Tibial nerve (tissue), 4 donors: ENCODE measurements around the gene CABLES2. TPM values are rescaled to one million over a fixed set of nuclear protein-coding genes. Genes with fewer than 3 reads are reported as not detected.

ENCODE experiments used
- DNase-seq, 2 donors: peaks; one replicate each; pipeline ENCODE4 v3.0.0-alpha.2; 2019; ENCODE audit warnings: low spot score in 2 of 2
- H3K27ac ChIP-seq, 4 donors: fragments of 200-600 bp; sonication (generic) in 3 of 4; one replicate each; pipeline ENCODE4 v1.5.1; 2017 to 2019; ENCODE audit warnings: mild to moderate bottlenecking in 1 of 4
- H3K27me3 ChIP-seq, 2 donors: fragments of 200-600 bp; sonication (generic) in 1 of 2; one replicate each; pipeline versions ENCODE4 v1.5.1 to v1.6.0; 2017 to 2019
- H3K36me3 ChIP-seq, 3 donors: fragments of 200-600 bp; sonication (generic); one replicate each; pipeline ENCODE4 v1.5.1; 2018 to 2019
- H3K4me1 ChIP-seq, 4 donors: fragments of 200-600 bp; sonication (generic) in 3 of 4; one replicate each; pipeline ENCODE4 v1.5.1; 2017 to 2019
- H3K4me3 ChIP-seq, 4 donors: fragments of 200-600 bp; sonication (generic) in 3 of 4; one replicate each; pipeline ENCODE4 v1.5.1; 2017 to 2019; ENCODE audit warnings: mild to moderate bottlenecking in 1 of 4, moderate library complexity in 1 of 4
- H3K9me3 ChIP-seq, 4 donors: fragments of 200-600 bp; sonication (generic) in 3 of 4; one replicate each; pipeline ENCODE4 v1.5.1; 2017 to 2019
- EP300 ChIP-seq, 2 donors: sonication (generic); formaldehyde crosslinking; IDR thresholded peaks; one replicate each; pipeline ENCODE4 v1.6.1; 2017; ENCODE audit warnings: antibody characterized with exemption in 2 of 2, mild to moderate bottlenecking in 1 of 2
- POLR2A ChIP-seq, 2 donors: fragments of 450-650 bp; IDR thresholded peaks; one replicate each; pipeline ENCODE4 v1.6.1; 2017; ENCODE audit warnings: antibody characterized with exemption in 2 of 2, mild to moderate bottlenecking in 2 of 2, moderate library complexity in 2 of 2
- WGBS, 2 donors: methylation state at CpG; one replicate each; pipeline ENCODE4 v1.1.5; 2018; 5-methylcytosine and 5-hydroxymethylcytosine counted together
- total RNA-seq, 4 donors: library from RNA; depleted of rRNA; stranded (reverse); fragments of >200 nt; gene quantifications; one replicate each; pipeline ENCODE4 v1.1.0, GENCODE V29; 2016
- TF ChIP-seq, protein P1 (sequence below), 5 experiments: fragments of 200-600 bp in 3 of 5; fragments of 450-650 bp in 2 of 5; sonication (generic) in 3 of 5; IDR thresholded peaks; one replicate each; pipeline ENCODE4 v1.5.1; 2016 to 2019; ENCODE audit warnings: antibody characterized with exemption in 5 of 5, mild to moderate bottlenecking in 3 of 5, moderate library complexity in 2 of 5

CABLES2 gene
- total RNA-seq, 4 donors from 2014 or later, result 1.1 to 9.9 (median 6.2) TPM

DNA sequence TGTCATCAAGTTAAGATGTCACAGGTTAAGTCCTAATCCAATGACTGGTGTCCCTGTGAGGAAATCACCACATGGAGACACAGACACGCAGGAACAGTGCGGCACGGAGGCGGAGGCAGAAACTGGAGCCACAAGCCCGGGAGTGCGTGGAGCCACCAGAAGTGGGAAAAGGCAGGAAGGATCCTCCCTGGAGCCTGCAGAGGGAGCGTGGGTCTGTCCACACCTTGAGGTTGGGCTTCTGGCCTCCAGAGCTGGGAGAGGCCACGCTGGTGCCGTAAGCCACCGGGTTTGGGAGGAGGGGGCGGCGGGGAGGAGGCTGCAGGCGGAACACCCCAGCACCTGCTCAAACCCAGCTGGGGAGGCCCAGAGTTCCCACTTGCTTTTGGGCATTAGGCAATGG, 3.8 kb downstream of the CABLES2 start:
- no peak for DNase-seq
- 75 to 82% methylated on average over 13 of the region's 13 CpGs for WGBS, 2 donors
- no peak for TF ChIP-seq POLR2A (IDR thresholded peaks at IDR 0.05)
- no peak for TF ChIP-seq EP300 (IDR thresholded peaks at IDR 0.05)
- TF ChIP-seq, protein P1, sequence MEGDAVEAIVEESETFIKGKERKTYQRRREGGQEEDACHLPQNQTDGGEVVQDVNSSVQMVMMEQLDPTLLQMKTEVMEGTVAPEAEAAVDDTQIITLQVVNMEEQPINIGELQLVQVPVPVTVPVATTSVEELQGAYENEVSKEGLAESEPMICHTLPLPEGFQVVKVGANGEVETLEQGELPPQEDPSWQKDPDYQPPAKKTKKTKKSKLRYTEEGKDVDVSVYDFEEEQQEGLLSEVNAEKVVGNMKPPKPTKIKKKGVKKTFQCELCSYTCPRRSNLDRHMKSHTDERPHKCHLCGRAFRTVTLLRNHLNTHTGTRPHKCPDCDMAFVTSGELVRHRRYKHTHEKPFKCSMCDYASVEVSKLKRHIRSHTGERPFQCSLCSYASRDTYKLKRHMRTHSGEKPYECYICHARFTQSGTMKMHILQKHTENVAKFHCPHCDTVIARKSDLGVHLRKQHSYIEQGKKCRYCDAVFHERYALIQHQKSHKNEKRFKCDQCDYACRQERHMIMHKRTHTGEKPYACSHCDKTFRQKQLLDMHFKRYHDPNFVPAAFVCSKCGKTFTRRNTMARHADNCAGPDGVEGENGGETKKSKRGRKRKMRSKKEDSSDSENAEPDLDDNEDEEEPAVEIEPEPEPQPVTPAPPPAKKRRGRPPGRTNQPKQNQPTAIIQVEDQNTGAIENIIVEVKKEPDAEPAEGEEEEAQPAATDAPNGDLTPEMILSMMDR (IDR thresholded peaks at IDR 0.05), result no peak

DNA sequence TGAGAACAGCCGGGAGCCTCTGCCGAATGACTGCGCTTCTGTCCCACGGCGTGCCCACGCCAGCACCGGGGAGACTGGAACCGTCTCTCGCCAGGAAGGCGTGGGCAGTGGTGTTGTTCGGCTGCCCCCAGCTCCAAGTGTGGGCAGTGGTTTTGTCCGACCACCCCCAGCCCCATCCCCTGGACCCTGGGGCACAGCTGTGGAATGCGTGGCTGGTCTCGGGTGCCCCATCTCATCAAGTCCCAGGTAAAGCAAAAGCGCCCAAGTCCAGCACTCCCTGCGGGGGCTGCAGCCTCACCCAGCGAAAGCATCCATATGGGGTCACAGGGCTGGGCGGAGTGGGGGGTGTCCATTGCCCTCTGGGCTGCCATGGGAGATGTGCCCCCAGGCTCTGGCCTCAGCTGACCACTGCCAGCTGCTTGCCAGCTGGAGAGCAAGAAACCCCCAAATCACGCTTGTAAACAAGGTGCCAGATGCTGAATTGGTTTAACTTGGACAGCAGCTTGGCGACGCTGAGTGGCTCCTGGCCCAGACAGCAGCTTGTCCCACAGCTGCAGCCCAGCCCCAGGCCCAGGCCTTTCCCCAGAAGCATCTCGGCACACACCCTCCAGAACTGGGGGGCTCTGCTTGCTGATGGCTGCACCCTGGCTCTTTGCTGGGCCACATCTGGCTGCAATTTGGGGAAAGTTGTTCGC, 4.5 kb downstream of the CABLES2 start:
- H3K4me1 ChIP-seq, result peaks cover 0 to 26% (median 17%) of the 10 kb centered on the region in 4 donors
- H3K4me3 ChIP-seq, result no peak overlapping the region
- H3K27ac ChIP-seq, result no peak overlapping the region
- no peaks in the 10 kb centered on the region for H3K27me3 ChIP-seq
- no peak for DNase-seq
- peaks cover 0 to 32% (median 0%) of the 10 kb centered on the region in 3 donors for H3K36me3 ChIP-seq
- WGBS, 2 donors, result 89 to 91% methylated on average over 13 to 23 of the region's 23 CpGs
- H3K9me3 ChIP-seq, result no peaks in the 10 kb centered on the region
- TF ChIP-seq EP300 (IDR thresholded peaks at IDR 0.05) (no peak), POLR2A (IDR thresholded peaks at IDR 0.05) (no peak)
- TF ChIP-seq, protein P1 (IDR thresholded peaks at IDR 0.05), result no peak

More for the DNA sequence above, 3.8 kb downstream of the CABLES2 start:
- H3K9me3 ChIP-seq, result no peaks in the 10 kb centered on the region
- peaks cover 0 to 29% (median 18%) of the 10 kb centered on the region in 4 donors for H3K4me1 ChIP-seq
- no peaks in the 10 kb centered on the region for H3K27me3 ChIP-seq
- no peak overlapping the region for H3K4me3 ChIP-seq
- no peak overlapping the region for H3K27ac ChIP-seq
- peaks cover 0 to 32% (median 0%) of the 10 kb centered on the region in 3 donors for H3K36me3 ChIP-seq

DNA sequence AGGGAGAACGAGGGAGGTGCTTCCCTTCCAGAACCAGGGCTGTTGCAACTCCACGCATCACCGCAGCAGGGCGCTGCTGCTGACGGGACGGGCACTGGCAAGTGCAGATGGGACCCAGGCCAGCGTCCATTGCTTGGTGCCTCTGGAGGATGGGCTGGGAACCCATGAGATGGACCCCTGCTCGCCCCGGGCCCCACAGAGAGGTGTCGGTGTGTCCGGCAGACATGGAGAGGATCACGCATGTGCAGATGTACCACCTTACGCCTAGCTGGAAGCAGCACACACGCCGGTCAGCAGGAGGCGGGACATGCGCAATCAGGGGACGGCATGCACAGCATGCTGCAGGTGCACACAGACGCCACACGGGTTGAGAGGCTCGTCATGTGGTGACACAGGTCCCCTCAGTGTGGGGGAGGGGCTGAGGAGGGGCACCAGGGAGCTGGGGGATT, 5.7 kb downstream of the CABLES2 start:
- TF ChIP-seq EP300 (IDR thresholded peaks at IDR 0.05), result no peak
- TF ChIP-seq, protein P1 (IDR thresholded peaks at IDR 0.05), result no peak
- no peak for TF ChIP-seq POLR2A (IDR thresholded peaks at IDR 0.05)
- H3K27me3 ChIP-seq, result no peaks in the 10 kb centered on the region
- H3K27ac ChIP-seq, result no peak overlapping the region
- no peak for DNase-seq
- peaks cover 0 to 18% (median 10%) of the 10 kb centered on the region in 4 donors for H3K4me1 ChIP-seq
- no peak overlapping the region for H3K4me3 ChIP-seq
- H3K9me3 ChIP-seq, result no peaks in the 10 kb centered on the region
- H3K36me3 ChIP-seq, result peaks cover 0 to 40% (median 0%) of the 10 kb centered on the region in 3 donors
- 71 to 93% methylated on average over 16 to 21 of the region's 21 CpGs for WGBS, 2 donors

DNA sequence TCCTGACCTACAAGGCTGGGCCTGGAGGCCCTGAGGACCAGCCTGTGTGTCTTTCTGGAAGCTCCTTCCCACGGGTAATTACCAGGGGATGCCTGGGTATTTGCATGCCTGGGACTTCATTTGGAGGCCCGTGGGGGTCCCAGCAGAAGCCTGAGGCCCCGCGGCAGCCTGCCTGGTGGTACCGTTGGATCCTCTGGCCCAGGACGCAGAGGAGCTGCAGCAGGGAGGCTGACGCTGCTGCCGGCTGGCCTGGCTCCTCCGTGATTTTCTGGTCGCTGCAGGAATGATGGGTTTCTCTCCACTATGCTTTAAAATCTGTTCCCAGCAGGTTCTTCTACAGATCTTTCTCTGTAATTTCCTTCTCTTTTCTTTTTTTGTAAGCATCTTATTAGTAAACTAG, 6.5 kb downstream of the CABLES2 start:
- Histone ChIP-seq H3K36me3 (peaks cover 0 to 48% (median 0%) of the 10 kb centered on the region in 3 donors), H3K27ac (no peak overlapping the region), H3K4me1 (peaks cover 0 to 10% (median 2%) of the 10 kb centered on the region in 4 donors), H3K9me3 (no peaks in the 10 kb centered on the region), H3K27me3 (no peaks in the 10 kb centered on the region), H3K4me3 (no peak overlapping the region)
- DNase-seq, result no peak
- no peak for TF ChIP-seq EP300 (IDR thresholded peaks at IDR 0.05)
- no peak for TF ChIP-seq POLR2A (IDR thresholded peaks at IDR 0.05)
- TF ChIP-seq, protein P1 (IDR thresholded peaks at IDR 0.05), result no peak
- 83 to 85% methylated on average over 9 to 10 of the region's 10 CpGs for WGBS, 2 donors

DNA sequence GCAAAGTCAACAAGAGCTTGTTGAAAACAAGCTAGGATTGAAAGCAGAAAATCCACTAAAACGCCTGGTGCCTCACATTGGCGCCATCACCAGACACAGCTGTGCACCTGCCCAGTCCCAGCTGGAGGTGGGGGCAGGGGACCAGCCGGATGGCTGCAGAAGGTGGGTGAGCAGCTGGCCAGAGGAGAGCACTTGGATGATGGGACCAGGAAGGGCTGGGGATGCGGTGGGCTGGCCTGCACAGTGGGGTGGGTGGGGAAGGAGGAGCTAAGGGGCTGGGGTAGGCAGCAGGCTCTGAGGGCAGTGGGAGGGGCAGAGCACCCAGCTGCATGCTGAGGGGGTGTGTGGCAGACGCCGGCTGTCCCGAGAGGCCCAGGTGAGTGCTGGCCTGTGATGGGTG, 7.1 kb downstream of the CABLES2 start:
- TF ChIP-seq EP300 (IDR thresholded peaks at IDR 0.05) (no peak), POLR2A (IDR thresholded peaks at IDR 0.05) (no peak)
- TF ChIP-seq, protein P1 (IDR thresholded peaks at IDR 0.05), result no peak
- WGBS, 2 donors, result 79 to 90% methylated on average over 4 to 7 of the region's 7 CpGs
- no peak for DNase-seq
- Histone ChIP-seq H3K4me1 (peaks cover 0 to 5% (median 0%) of the 10 kb centered on the region in 4 donors), H3K36me3 (peaks cover 0 to 53% (median 0%) of the 10 kb centered on the region in 3 donors), H3K4me3 (no peak overlapping the region), H3K27me3 (no peaks in the 10 kb centered on the region), H3K27ac (no peak overlapping the region), H3K9me3 (no peaks in the 10 kb centered on the region)
